GM10847 (cell line): Measurements from ENCODE around the gene ZNHIT6.

Experiments used
- POLR2A ChIP-seq: IDR thresholded peaks from 2 replicates; pipeline ENCODE4 v1.6.1; 2011; ENCODE audit not compliant: insufficient read length; ENCODE audit errors: extremely low read depth

Gene ZNHIT6

DNA sequence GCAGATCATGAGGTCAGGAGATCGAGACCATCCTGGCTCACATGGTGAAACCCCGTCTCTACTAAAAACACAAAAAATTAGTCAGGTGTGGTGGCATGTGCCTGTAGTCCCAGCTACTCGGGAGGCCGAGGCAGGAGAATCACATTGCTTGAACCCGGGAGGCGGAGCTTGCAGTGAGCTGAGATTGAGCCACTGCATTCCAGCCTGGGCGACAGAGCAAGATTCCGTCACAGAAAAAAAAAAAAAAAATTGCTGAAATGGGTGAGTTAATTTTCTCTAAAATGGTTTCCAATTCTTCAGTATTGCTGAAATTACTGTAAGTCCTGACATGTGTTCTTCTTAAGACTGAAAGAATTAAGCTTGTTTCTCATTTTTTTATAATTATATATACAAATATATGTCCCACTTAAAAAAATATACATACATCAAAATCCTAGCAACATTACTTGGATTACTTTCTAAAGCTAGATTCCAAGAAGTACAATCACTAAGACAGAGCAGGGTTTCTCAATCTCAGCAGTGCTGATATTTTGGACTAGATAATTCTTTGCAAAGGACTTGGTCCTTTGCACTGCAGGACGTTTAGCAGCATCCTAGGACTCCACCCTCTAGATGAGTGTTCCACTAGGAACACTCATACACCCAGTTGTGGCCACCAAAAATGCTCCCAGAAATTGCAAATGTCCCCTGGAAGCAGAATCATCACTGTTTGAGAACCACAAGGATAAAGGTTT lies 24.8 kb downstream of the ZNHIT6 start:
- no peak for TF ChIP-seq POLR2A

DNA sequence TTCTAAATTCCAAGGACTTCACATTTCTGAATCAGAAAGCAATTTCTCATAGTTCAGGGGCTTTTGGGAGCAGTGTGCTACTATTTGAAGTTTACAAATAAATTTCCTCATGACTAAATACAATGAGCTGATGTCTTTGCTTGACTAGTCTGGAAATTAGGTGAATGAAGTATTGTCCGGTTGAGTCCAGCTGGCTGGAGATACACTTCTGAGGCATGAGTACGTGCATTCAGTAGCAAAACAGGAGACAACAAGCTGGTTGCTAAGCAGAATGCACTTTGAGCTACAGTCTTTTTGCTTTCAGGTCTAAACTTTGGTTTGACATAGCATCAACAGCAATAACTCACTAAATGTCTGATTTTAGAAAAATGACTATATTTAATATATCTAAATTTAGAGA lies 27.1 kb downstream of the ZNHIT6 start:
- no peak for TF ChIP-seq POLR2A

DNA sequence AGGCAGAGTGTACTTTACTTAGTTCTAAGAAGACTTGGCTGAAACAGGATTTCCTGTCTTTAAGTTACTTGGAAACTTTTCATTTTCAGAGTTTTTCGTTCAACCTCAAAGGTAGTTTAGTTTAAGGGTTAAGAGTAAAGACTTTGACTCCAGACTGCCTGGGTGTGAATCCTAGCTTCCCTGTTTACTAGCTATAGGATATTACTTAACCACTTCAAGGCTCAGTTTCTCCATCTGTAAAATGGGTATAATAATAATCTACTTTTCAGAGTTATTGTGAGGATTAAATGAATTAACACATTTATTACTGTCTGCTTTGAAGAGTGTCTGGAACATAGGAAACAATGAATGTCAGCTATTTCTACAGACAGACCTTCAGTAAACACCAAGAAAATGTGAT lies 30.0 kb downstream of the ZNHIT6 start:
- TF ChIP-seq POLR2A: no peak

DNA sequence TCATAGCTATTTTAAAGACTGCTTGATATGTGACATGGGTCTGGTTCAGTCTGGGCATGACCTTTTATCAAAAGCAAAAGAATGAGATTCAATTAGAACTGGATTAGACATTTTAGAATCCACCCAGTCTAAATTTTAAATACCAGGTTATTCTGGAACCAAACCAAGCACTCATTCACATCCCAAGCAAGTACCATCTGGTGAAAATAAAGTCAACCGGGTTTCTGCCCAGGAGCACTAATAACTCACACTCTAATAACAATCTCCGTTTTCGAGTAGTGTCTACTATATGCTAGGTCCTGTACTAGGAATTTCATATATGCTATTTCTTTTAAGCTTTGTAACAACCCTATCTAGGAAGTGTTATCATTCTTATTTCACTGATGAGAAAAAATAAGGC lies 30.6 kb downstream of the ZNHIT6 start:
- TF ChIP-seq POLR2A: no peak

DNA sequence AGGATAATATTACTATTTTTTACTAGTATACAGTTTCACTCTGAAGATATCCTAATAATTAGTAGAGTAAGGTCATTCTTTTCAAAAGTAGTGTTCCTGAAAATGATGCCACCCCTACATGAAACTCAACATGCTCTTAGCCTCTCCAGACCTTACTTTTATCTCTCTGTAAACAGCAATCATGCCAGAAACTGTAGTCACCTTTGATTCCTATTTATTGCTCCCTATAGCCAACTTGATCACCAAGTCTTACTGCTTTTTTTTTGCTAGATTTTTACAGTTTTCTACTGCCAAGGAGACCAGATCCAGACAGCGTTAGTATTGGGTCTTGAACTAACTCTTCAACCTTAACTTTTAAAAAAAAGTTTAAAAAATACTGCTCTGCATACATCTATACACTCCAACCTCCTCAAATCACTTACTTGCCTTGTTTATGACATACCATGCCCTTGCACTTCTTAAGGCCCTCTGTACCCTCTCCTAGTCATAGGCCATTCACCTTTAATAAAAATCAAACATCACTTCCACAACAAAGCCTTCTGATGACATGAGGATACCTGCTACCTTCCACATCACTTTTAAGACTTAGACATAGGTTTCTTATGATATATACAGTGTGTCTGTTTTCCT lies 36.1 kb downstream of the ZNHIT6 start:
- no peak for TF ChIP-seq POLR2A

DNA sequence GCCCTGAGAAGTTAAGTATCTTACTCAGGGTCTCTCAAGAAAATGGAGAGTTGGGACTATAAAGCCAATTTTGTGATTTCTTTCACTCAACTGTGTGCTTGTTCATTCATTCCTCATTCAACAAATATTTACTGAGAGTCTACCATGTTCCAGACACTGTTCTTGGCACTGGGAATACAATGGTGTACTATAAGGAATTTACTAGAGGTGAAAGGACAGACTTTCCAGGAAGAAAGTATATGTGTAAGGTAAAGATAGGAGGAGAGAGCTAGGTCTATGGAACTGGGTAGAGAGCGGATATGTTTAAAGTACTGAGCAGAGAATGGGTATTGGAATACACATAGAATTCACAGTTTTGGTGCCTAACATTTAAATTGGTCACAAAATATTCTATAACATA lies 42.3 kb downstream of the ZNHIT6 start:
- no peak for TF ChIP-seq POLR2A

DNA sequence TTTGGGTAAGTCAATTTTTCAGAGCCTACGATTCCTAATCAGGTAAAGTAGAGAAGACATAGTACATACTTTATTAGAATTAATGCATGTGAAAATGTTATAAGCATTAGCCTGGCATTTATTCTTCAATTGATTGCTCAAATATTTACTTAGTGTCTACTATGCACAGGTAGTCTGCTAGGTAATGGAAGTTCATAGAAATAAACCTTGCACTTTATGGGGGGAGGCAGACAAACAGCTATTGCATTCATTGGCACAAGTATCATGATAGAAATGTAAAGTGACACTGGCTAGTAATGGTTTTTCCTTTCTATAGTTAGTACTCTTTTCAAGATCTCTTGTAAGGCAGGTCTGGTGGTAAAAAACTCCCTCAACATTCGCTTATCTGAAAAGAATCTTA lies 44.9 kb downstream of the ZNHIT6 start:
- no peak for TF ChIP-seq POLR2A

DNA sequence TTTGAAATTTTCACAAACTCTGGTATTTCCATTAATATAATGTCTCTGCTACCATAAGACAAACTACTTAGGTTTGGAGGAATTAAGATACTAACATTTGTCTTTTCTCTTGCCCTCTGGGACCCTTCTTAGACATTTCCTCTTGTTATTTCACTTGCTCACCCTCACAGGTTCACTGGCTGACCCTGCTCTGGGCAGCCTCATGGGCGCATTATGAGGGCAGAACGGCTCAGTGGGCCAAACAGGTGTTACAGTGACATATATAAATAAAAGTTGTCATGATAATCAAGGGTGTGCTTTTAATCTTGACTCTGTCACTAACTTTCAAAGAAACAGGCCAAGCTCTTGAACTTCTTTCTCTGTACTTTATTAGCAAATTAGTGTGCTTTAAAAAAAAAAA lies 46.5 kb downstream of the ZNHIT6 start:
- no peak for TF ChIP-seq POLR2A

DNA sequence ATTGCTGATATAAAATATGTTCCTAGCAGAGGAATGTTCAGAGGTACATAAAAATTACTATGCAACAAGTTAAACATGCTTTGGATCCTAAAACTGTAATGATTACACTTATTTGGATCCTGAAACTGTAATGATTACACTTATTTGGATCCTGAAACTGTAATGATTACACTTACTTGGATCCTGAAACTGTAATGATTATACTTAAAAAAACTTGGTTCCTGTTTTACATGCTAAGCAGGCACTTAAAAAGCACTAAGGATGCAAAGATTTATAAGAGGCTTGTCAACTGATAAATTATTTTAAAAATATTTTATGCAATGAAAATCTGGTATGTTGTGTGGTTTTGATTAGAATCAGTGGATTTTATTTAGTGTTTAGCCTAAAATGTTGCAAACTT lies 47.7 kb downstream of the ZNHIT6 start:
- TF ChIP-seq POLR2A: no peak

DNA sequence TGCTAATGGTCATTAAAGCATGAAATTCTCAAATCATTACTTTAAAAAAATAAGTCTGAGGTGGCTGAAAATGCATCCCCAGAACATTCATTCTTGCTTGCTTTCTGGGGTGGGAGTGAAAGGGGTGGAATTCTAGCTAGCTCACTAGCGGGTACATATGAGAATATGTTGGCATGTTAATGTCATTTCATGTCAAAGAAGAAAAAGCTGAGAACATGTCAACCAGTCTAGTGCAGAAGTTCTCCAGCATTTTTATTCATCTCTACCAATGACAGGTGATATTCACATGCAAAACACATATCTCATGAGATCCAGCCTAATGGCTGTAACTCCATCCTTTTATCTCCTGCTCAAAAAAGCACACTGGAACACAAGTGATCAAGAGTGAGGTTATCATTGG lies 49.1 kb downstream of the ZNHIT6 start:
- TF ChIP-seq POLR2A: no peak

DNA sequence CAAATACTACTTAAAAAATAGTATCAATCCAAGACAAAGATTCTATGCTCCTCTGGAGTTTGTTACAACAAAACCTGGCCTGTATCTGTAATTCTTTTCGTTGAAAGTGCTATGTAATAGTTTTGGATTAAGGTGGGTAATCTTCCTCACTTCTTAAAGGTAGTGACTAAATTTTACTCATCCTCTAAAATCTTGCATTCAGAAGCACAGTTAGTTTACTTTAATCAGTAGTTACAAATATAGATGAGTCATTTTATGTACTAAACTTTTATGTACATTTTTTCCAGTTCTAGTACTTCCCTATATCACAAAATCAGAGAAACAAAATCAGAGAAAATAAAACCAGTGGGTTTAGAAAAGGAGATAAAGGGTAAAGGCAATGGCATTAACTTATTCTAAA lies 51.3 kb downstream of the ZNHIT6 start:
- TF ChIP-seq POLR2A: no peak

DNA sequence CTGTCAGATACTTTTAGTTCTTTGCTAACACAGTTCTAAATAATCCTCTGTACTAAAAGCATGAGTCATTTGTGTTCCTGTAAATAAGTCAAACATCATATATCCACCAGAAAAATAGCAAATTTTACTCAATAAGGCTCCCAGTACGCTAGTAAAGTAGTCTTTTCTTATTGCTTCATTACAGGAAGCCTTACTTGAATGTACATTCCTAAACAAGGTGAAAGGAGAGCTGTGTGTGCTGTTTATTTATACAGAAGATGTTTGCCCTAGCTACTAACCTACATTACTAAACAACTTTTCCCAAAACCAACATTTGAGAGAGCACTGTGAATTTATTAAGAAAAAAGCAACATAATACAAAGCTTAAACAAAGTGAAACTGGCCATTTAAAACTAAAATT lies 52.0 kb downstream of the ZNHIT6 start:
- TF ChIP-seq POLR2A: no peak

DNA sequence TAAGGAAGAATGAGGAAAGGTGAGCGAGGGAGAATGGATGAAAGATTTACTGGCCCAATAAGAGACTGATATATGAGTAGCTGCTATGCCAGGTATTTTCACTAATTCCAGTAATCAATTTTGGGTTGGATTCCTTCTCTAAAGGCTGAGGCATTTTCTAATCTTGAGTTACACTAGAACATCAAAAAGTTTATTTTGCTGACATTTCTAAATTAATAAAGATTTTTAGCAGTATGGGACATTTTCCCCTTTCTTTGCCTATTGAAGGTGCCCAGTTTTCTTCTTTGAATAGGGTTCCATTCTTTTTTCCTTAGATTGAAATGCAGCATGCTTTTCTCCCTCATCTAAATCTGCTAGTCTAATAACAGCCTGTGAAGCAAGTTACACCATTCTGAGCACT lies 52.9 kb downstream of the ZNHIT6 start:
- no peak for TF ChIP-seq POLR2A

DNA sequence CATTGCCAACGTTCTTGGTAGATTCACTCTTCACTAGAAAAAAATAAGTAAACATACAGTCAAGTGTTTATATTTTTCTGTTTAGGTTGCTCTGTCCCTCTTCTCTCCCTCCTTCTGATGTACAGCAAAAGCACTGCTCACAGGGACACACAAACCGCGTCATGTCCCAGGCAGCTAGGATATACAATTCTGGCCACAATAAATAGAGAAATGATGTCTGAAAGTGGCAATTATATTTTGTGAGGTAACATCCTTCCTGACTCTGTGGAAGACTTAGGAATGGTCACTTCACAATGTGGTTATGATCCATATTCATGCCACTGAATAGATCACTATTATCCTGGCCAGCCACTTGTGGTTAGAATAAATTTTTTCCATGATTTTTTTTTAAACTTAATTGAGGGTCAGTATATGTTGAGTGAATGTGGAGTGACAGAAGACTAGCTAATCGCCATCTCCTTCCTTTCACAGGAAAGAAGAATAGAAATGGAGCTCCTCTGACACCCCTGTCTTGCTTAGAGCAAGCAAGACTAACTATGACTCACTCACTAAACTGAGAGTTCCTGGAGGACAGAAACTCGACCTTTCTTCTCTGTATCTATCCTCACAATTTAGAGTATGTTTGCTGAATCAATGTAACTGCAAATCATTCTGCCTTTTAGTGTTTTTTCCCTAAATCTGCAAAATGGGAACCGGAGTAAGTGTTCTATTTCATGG lies 54.0 kb downstream of the ZNHIT6 start:
- TF ChIP-seq POLR2A: no peak

DNA sequence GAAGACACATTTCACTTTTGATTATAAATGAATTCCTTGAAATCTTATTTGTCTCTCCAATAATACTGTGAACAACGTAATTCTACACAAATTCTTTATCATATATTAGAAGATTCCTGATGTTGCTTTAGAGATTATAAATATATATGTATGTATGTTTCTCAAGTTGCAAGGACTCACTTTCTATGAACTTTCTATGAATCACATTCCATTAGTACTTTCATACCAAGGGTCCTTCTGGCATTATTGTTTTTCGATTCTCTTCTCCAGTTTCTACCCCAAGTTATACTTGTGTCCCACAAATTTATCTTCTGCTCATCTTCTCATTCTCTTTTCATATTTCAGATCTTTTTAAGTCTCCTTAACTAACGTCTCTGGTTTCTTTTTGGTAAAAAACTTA lies 55.9 kb downstream of the ZNHIT6 start:
- TF ChIP-seq POLR2A: no peak

DNA sequence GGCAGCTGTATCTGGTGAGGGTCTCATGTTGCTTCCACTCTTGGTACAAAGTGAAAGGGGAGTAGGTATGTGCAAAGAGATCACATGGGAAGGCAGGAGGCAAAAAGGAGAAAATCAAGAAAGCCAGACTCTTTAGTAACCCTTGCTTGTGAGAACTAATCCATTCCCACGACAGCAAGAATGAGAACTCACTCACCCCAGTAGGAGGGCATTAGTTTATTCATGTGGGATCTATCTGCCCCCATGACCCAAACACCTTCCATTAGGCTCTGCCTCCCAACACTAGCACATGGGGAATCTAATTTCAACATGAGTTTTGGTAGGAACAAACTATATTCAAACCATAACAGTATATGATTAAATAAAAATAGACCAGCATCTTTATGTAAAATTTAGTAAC lies 57.6 kb downstream of the ZNHIT6 start:
- TF ChIP-seq POLR2A: no peak
